ENCODE data around the gene AFG3L2. TPM values are rescaled to one million over a fixed set of nuclear protein-coding genes. Genes with fewer than 3 reads are reported as not detected.
A peak's percentile ranks its signal among the peaks of the same experiment; 100 is the strongest.

Gene AFG3L2
- total and polyA plus RNA-seq, 9 of the 15 experiments (the other 6 are each of a cell fraction or from before 2014, with no cell fraction given), result 24.1 to 109 (median 84.0) TPM

DNA sequence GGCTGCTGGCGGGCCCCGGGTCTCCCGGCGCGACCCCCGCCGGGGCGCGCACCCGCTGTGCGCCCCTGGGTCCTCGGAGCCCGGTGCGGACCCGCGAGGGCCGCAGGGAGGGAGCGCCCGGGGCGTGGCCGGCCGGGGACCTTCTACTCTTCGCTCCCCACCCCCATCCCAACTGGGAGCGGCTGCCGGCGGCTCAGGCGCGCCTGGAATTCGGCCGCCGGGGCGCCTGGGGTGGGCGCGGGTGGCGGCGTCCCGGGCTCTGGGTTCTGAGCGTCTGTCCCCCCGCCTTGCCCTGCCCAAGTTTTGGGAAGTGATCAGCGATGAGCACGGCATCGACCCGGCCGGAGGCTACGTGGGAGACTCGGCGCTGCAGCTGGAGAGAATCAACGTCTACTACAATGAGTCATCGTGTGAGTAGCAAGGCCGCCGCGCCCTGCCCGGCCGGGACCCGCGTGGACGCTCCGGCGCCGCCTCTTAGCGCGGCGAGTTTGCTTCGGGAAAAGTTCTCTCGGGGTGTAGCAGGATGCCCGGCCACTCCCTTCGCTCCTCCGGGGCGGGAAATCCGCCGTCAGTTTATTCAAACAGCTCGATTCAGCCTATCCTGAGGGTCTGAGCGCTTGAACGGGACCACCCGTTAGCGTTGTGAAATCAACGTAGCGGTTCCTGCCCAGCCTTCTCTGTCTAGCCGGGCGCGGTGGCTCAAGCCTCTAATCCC lies 68.5 kb downstream of the AFG3L2 start (continued):
- peak; percentile 75; the same call in 1 of the 2 replicates for TF ChIP-seq MYBL2 (IDR thresholded peaks at IDR 0.05; ENCODE audit: low read depth)
- no peak for TF ChIP-seq MYBL2 (CRISPR knock-in tag; IDR thresholded peaks at IDR 0.05; ENCODE audit: borderline replicate concordance)
- no peak for TF ChIP-seq ZNF354B (CRISPR knock-in tag; IDR thresholded peaks at IDR 0.05)
- peak; percentile 75 for TF ChIP-seq ATF7 (IDR thresholded peaks at IDR 0.05)
- TF ChIP-seq ZNF184 (CRISPR knock-in tag; IDR thresholded peaks at IDR 0.05), result no peak
- no peak for TF ChIP-seq TCF7L2 (IDR thresholded peaks at IDR 0.05; ENCODE audit: low read depth, low read length)
- no peak for TF ChIP-seq SP1 (CRISPR knock-in tag; IDR thresholded peaks at IDR 0.05)
- TF ChIP-seq BMI1 (IDR thresholded peaks at IDR 0.05; ENCODE audit: low read length), result no peak
- no peak for TF ChIP-seq SMAD2 (IDR thresholded peaks at IDR 0.05; ENCODE audit: low read depth, low read length)
- TF ChIP-seq RBBP5 (IDR thresholded peaks at IDR 0.05; ENCODE audit: borderline replicate concordance, insufficient read depth, low read length, poor library complexity, severe bottlenecking), result peak; percentile 50
- TF ChIP-seq, protein P1, sequence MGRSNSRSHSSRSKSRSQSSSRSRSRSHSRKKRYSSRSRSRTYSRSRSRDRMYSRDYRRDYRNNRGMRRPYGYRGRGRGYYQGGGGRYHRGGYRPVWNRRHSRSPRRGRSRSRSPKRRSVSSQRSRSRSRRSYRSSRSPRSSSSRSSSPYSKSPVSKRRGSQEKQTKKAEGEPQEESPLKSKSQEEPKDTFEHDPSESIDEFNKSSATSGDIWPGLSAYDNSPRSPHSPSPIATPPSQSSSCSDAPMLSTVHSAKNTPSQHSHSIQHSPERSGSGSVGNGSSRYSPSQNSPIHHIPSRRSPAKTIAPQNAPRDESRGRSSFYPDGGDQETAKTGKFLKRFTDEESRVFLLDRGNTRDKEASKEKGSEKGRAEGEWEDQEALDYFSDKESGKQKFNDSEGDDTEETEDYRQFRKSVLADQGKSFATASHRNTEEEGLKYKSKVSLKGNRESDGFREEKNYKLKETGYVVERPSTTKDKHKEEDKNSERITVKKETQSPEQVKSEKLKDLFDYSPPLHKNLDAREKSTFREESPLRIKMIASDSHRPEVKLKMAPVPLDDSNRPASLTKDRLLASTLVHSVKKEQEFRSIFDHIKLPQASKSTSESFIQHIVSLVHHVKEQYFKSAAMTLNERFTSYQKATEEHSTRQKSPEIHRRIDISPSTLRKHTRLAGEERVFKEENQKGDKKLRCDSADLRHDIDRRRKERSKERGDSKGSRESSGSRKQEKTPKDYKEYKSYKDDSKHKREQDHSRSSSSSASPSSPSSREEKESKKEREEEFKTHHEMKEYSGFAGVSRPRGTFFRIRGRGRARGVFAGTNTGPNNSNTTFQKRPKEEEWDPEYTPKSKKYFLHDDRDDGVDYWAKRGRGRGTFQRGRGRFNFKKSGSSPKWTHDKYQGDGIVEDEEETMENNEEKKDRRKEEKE (IDR thresholded peaks at IDR 0.05; ENCODE audit: borderline replicate concordance in 1 of 2, control insufficient read depth in 1 of 2, low read depth in 2 of 2, low read length in 1 of 2), result no peak
- TF ChIP-seq FOXK1 (CRISPR knock-in tag; IDR thresholded peaks at IDR 0.05; ENCODE audit: borderline replicate concordance), result no peak
- no peak for TF ChIP-seq BHLHE40 (IDR thresholded peaks at IDR 0.05; ENCODE audit: low read length)
- no peak for TF ChIP-seq POLR3A (IDR thresholded peaks at IDR 0.05; ENCODE audit: borderline replicate concordance, extremely low read depth, insufficient read depth, insufficient read length)
- TF ChIP-seq CBFA2T2 (conservative IDR thresholded peaks at IDR 0.05), result 0 out of 2 replicates have a peak, but pooled peaks have one; percentile 9
- TF ChIP-seq, protein P2, sequence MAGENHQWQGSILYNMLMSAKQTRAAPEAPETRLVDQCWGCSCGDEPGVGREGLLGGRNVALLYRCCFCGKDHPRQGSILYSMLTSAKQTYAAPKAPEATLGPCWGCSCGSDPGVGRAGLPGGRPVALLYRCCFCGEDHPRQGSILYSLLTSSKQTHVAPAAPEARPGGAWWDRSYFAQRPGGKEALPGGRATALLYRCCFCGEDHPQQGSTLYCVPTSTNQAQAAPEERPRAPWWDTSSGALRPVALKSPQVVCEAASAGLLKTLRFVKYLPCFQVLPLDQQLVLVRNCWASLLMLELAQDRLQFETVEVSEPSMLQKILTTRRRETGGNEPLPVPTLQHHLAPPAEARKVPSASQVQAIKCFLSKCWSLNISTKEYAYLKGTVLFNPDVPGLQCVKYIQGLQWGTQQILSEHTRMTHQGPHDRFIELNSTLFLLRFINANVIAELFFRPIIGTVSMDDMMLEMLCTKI (IDR thresholded peaks at IDR 0.05; ENCODE audit: partially characterized antibody), result no peak
- TF ChIP-seq KLF13 (tag; IDR thresholded peaks at IDR 0.05; ENCODE audit: borderline replicate concordance, low read depth), result no peak
- no peak for TF ChIP-seq CREBBP (IDR thresholded peaks at IDR 0.05; ENCODE audit: low read depth, low read length)
- no peak for TF ChIP-seq IFI16 (CRISPR knock-in tag; IDR thresholded peaks at IDR 0.05)
- TF ChIP-seq RBM34 (IDR thresholded peaks at IDR 0.05; ENCODE audit: borderline replicate concordance, insufficient read depth, low read length), result no peak
- TF ChIP-seq PHB2 (IDR thresholded peaks at IDR 0.05; ENCODE audit: low read depth), result no peak
- TF ChIP-seq, protein P3, sequence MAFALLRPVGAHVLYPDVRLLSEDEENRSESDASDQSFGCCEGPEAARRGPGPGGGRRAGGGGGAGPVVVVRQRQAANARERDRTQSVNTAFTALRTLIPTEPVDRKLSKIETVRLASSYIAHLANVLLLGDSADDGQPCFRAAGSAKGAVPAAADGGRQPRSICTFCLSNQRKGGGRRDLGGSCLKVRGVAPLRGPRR (CRISPR knock-in tag; IDR thresholded peaks at IDR 0.05), result no peak
- no peak for TF ChIP-seq ZNF695 (CRISPR knock-in tag; IDR thresholded peaks at IDR 0.05)
- TF ChIP-seq EZH2 (IDR thresholded peaks at IDR 0.05; ENCODE audit: borderline replicate concordance, low read depth, low read length), result no peak
- TF ChIP-seq MEF2D (tag; conservative IDR thresholded peaks at IDR 0.05; ENCODE audit: low read depth), result no peak
